Gastroesophageal sphincter (tissue), 3 donors: Measurements from ENCODE around the gene UBE2O.

Source experiments
- POLR2AphosphoS5 ChIP-seq: sonication (generic); formaldehyde crosslinking; IDR thresholded peaks from one replicate; pipeline ENCODE4 v1.6.1; 2017; ENCODE audit warnings: antibody characterized with exemption
- TF ChIP-seq, protein P1 (sequence below), 4 experiments: fragments of 200-600 bp in 2 of 4; fragments of 450-650 bp in 2 of 4; sonication (generic) in 1 of 4; IDR thresholded peaks; one replicate each; pipeline ENCODE4 v1.5.1; 2017 to 2019; ENCODE audit warnings: antibody characterized with exemption in 4 of 4, mild to moderate bottlenecking in 2 of 4, moderate library complexity in 2 of 4

DNA sequence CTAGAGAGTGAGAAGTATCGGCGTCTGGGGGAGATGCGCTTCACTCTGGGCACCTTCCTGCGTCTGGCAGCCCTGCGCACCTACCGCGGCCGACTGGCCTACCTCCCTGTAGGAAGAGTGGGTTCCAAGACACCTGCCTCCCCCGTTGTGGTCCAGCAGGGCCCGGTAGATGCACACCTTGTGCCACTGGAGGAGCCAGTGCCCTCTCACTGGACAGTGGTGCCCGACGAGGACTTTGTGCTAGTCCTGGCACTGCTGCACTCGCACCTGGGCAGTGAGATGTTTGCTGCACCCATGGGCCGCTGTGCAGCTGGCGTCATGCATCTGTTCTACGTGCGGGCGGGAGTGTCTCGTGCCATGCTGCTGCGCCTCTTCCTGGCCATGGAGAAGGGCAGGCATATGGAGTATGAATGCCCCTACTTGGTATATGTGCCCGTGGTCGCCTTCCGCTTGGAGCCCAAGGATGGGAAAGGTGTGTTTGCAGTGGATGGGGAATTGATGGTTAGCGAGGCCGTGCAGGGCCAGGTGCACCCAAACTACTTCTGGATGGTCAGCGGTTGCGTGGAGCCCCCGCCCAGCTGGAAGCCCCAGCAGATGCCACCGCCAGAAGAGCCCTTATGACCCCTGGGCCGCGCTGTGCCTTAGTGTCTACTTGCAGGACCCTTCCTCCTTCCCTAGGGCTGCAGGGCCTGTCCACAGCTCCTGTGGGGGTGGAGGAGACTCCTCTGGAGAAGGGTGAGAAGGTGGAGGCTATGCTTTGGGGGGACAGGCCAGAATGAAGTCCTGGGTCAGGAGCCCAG, 65.8 kb downstream of the UBE2O start:
- TF ChIP-seq, protein P1, sequence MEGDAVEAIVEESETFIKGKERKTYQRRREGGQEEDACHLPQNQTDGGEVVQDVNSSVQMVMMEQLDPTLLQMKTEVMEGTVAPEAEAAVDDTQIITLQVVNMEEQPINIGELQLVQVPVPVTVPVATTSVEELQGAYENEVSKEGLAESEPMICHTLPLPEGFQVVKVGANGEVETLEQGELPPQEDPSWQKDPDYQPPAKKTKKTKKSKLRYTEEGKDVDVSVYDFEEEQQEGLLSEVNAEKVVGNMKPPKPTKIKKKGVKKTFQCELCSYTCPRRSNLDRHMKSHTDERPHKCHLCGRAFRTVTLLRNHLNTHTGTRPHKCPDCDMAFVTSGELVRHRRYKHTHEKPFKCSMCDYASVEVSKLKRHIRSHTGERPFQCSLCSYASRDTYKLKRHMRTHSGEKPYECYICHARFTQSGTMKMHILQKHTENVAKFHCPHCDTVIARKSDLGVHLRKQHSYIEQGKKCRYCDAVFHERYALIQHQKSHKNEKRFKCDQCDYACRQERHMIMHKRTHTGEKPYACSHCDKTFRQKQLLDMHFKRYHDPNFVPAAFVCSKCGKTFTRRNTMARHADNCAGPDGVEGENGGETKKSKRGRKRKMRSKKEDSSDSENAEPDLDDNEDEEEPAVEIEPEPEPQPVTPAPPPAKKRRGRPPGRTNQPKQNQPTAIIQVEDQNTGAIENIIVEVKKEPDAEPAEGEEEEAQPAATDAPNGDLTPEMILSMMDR (IDR thresholded peaks at IDR 0.05), result no peak
- no peak for TF ChIP-seq POLR2AphosphoS5
